HFF-Myc (cell line): Measurements from ENCODE around the gene HOXB1.

Experiments used
- DNase-seq: peaks from one replicate; pipeline ENCODE4 v3.0.0-alpha.2; 2011; ENCODE audit warnings: low read depth; ENCODE audit errors: extremely low read depth
- H3K4me3 ChIP-seq: replicated peaks from 2 replicates; pipeline ENCODE4 v1.5.1; 2011; ENCODE audit warnings: low read depth, mild to moderate bottlenecking, control low read depth, low read length
- TF ChIP-seq, protein P1 (sequence below): IDR thresholded peaks from 2 replicates; pipeline ENCODE4 v1.5.1; 2012; ENCODE audit warnings: mild to moderate bottlenecking, low read depth, low read length, control low read depth; ENCODE audit errors: missing control alignments

Gene HOXB1

GRCh38 chr17:48562934-48563333, 32.1 kb upstream of the HOXB1 start:
- TF ChIP-seq, protein P1, sequence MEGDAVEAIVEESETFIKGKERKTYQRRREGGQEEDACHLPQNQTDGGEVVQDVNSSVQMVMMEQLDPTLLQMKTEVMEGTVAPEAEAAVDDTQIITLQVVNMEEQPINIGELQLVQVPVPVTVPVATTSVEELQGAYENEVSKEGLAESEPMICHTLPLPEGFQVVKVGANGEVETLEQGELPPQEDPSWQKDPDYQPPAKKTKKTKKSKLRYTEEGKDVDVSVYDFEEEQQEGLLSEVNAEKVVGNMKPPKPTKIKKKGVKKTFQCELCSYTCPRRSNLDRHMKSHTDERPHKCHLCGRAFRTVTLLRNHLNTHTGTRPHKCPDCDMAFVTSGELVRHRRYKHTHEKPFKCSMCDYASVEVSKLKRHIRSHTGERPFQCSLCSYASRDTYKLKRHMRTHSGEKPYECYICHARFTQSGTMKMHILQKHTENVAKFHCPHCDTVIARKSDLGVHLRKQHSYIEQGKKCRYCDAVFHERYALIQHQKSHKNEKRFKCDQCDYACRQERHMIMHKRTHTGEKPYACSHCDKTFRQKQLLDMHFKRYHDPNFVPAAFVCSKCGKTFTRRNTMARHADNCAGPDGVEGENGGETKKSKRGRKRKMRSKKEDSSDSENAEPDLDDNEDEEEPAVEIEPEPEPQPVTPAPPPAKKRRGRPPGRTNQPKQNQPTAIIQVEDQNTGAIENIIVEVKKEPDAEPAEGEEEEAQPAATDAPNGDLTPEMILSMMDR, result no peak
- no peak for DNase-seq
- H3K4me3 ChIP-seq, result no peak overlapping the region

DNA sequence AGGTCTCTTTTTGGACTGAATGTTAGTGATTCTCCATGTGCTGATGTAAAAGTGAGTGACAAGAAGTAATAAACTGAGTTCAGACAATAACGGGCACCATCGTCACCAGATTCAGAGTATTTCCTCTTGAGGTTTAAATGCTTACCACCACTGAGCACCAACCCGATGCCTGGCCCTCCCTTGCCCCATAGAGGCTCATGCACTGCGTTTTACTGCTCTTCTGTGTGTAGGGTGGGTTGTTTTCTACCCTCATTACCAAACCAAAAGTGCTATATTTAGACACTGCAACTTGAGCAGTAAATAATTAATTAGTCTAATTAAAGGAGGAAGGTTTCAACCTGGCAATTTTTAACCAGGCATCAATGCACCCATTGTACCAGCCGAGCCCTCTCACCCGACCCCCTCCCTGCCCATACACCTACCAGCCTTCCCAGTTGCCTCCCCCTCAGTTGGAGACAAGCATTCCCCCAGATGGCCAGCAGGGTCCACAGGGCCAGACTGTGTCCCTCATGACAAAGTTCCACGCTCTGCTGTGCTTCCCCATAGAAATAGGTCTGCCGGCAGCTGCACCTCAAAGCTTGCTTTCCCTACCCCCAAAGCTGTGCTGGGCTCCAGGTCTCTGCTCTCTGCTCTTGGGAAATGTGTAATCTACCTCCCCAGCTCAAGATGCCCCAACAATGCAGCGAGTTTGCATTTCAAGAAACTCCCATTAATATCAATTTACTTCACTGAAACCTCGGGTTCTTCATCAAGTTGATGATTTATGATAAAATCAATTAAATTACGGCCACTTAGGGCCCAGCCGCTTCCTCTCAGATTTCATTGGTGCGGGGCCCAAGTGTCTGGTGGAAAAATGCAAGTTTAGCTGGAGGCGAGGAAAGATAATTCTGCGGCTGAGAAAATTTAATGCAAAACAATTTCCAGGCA, 31.3 kb upstream of the HOXB1 start:
- no peak for DNase-seq
- no peak overlapping the region for H3K4me3 ChIP-seq
- TF ChIP-seq, protein P1, result peak; percentile 28

DNA sequence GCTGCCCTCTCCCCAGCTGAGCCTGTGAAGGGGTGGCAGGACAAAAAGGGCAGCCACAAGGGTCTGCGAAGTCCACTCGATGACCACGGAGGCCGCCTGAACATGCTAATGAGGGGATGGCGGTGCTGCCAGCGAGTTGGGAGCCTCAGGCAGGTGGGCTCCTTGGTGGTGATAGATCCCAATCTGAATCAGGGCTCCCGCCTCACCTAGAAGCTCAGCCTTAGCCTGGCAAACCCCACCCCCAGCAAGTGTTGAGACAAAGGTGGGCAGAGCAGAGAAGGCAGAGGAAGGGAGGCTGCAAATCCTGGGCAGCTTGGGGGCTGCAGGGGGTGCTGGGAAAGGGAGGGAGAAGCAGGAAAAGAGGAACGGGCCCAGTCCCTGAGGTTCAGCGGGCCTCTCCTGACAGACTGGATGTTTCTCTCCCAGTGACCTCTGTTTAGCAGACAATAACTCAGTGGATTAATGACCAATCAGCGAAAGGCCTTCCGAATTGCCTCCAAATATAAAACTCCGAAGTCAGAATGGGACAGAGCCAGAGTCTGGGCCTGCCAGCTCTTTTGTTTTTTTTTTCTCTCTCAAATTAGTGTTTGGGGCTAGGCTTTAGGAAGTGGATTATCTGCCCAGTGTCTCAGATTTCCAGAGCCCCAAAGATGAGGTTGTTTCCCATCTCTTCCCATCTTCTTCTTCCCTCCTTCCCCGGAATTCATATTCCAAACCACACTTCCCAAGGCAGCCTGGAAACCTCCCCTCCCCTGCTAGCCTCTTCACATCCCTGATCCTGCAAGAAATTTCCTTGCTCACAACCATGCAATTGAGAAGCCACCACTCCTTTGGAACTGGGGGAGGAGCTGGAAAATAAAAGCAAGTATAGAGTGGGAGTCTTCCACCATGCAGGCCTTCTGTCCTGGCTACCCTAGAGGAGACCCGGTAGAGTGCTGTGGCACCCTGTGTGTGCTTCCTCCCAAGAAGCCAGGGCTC, 29.3 kb upstream of the HOXB1 start:
- no peak overlapping the region for H3K4me3 ChIP-seq
- TF ChIP-seq, protein P1, result no peak
- DNase-seq, result no peak

- no peak overlapping the region for H3K4me3 ChIP-seq
- DNase-seq, result no peak
- TF ChIP-seq, protein P1, result no peak
These were observed 28.5 kb upstream of the HOXB1 start for GRCh38 chr17:48559122-48559839.

- no peak for DNase-seq
- no peak overlapping the region for H3K4me3 ChIP-seq
- TF ChIP-seq, protein P1, result no peak
These were observed 28.0 kb upstream of the HOXB1 start for GRCh38 chr17:48558831-48559121.

- TF ChIP-seq, protein P1, result no peak
- DNase-seq, result no peak
- no peak overlapping the region for H3K4me3 ChIP-seq
These were observed 27.4 kb upstream of the HOXB1 start for GRCh38 chr17:48558057-48558830.
